GM12891 (cell line): ENCODE results near the gene KRT76.

Experiments
- PAX5 ChIP-seq: IDR thresholded peaks from 2 replicates; pipeline ENCODE4 v1.6.1; 2011; ENCODE audit warnings: low read length, moderate library complexity, mild to moderate bottlenecking; ENCODE audit not compliant: insufficient read depth, severe bottlenecking
- POLR2A ChIP-seq: IDR thresholded peaks from 2 replicates; pipeline ENCODE4 v1.6.1; 2011; ENCODE audit warnings: low read depth, low read length, control low read depth
- POLR2AphosphoS5 ChIP-seq: IDR thresholded peaks from 2 replicates; pipeline ENCODE4 v1.6.1; 2011; ENCODE audit warnings: low read depth, low read length, control low read depth
- POU2F2 ChIP-seq: IDR thresholded peaks from 2 replicates; pipeline ENCODE4 v1.6.1; 2011; ENCODE audit warnings: low read depth, mild to moderate bottlenecking, control low read depth, low read length, moderate library complexity
- SPI1 ChIP-seq: IDR thresholded peaks from 2 replicates; pipeline ENCODE4 v1.6.1; 2011; ENCODE audit warnings: low read depth, low read length, control low read depth
- TAF1 ChIP-seq: IDR thresholded peaks from 2 replicates; pipeline ENCODE4 v1.6.1; 2011; ENCODE audit warnings: low read depth, low read length, control low read depth

DNA sequence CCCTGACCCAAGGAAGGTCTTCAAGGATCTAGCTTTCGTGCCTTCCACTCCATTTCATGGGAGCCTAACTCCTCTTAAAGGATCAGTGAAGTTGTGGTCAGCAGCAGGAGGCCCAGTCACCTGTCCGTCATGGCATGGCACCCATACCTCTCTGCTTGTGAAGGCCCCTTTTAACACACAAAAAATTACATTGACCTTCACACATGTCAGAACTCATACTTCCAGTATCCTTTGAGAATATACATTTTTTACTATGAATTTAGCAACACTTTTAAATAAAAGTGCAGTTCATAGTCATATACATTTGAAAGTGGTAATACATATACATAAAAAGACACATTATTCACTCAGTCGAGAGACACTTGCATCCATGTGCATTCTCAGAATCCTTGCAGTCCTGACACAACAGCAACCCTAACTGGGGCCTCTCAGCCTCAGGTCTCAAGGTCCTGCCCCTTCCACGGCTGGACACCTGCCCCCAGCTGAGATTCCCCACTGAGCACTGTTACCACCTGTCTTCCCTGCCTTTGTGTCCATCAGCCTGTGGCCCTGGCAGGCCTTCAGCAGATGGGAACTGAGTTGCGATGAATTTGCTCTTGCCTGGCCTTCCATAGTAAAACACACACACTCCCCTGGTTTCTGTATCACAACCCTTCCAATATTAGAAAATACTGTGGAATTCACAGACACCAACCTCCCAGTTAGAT, 22.5 kb upstream of the KRT76 start:
- TF ChIP-seq POLR2A (no peak), POLR2AphosphoS5 (no peak), TAF1 (no peak), PAX5 (no peak), POU2F2 (no peak), SPI1 (no peak)
